SK-N-SH (cell line): Measurements from ENCODE around the gene FAM184B. TPM values are rescaled to one million over a fixed set of nuclear protein-coding genes. Genes with fewer than 3 reads are reported as not detected.

Experiments used
- CTCF ChIA-PET: fragments of 300-600, 350-600 bp; formaldehyde crosslinking; extraction: SDS; loops from one replicate; lab custom pipeline; 2021; lab: Yijun Ruan, JAX
- POLR2A ChIA-PET: fragments of 350-600 bp; sonication (Branson Sonifier 250); formaldehyde crosslinking; extraction: SDS; loops from one replicate; lab custom pipeline; 2020; ENCODE audit warnings: antibody characterized with exemption, inconsistent platforms; lab: Yijun Ruan, JAX
- DNase-seq: peaks from one replicate; pipeline ENCODE4 v3.0.0; 2012
- H2AFZ ChIP-seq: fragments of 200-600 bp; sonication (generic); 2 replicates; pipeline ENCODE4 v1.8.1; 2016; ENCODE audit warnings: antibody characterized with exemption, mild to moderate bottlenecking, low read depth
- H3F3A ChIP-seq: fragments of 200-600 bp; sonication (generic); replicated peaks from 2 replicates; pipeline ENCODE3; 2016; ENCODE audit warnings: antibody characterized with exemption, mild to moderate bottlenecking; ENCODE audit not compliant: insufficient read depth
- H3K27ac ChIP-seq, 2 experiments: fragments of 200-500 bp in 1 of 2; fragments of 200-600 bp in 1 of 2; sonication (Bioruptor generic) in 1 of 2; sonication (generic), shearing (Covaris generic) in 1 of 2; 2 replicates each; pipeline versions ENCODE4 v1.5.1 to v1.6.1; 2014 to 2016; ENCODE audit warnings: low read depth in 2 of 2, inconsistent platforms in 1 of 2, low read length in 1 of 2, mild to moderate bottlenecking in 1 of 2, mixed read lengths in 1 of 2
- H3K27me3 ChIP-seq: fragments of 200-600 bp; sonication (generic), shearing (Covaris generic); 2 replicates; pipeline ENCODE4 v1.6.1; 2016; ENCODE audit warnings: mixed run types; ENCODE audit not compliant: insufficient read depth
- H3K36me3 ChIP-seq, 2 experiments: fragments of 200-500 bp in 1 of 2; fragments of 200-600 bp in 1 of 2; sonication (Bioruptor generic) in 1 of 2; sonication (generic) in 1 of 2; replicated peaks in 1 of 2; 2 replicates each; pipeline versions ENCODE3 to v1.5.1; 2014 to 2016; ENCODE audit warnings: low read length in 1 of 2, mild to moderate bottlenecking in 1 of 2; ENCODE audit not compliant: insufficient read depth in 2 of 2, control insufficient read depth in 1 of 2
- H3K4me1 ChIP-seq, 2 experiments: fragments of 200-500 bp in 1 of 2; fragments of 200-600 bp in 1 of 2; sonication (Bioruptor generic) in 1 of 2; sonication (generic), shearing (Covaris generic) in 1 of 2; 2 replicates each; pipeline versions ENCODE4 v1.5.1 to v1.6.1; 2014 to 2016; ENCODE audit warnings: low read depth in 1 of 2, low read length in 1 of 2, mixed run types in 1 of 2; ENCODE audit not compliant: insufficient read depth in 2 of 2, control insufficient read depth in 1 of 2
- H3K4me2 ChIP-seq: fragments of 200-600 bp; sonication (generic), shearing (Covaris generic); 2 replicates; pipeline ENCODE4 v1.6.1; 2017; ENCODE audit warnings: mixed run types
- H3K4me3 ChIP-seq, 2 experiments: fragments of 200-500 bp in 1 of 2; fragments of 200-600 bp in 1 of 2; sonication (Bioruptor generic) in 1 of 2; sonication (generic), shearing (Covaris generic) in 1 of 2; 2 replicates each; pipeline versions ENCODE4 v1.5.1 to v1.8.1; 2014 to 2016; ENCODE audit warnings: low read depth in 2 of 2, inconsistent platforms in 1 of 2, low read length in 1 of 2, mild to moderate bottlenecking in 1 of 2, mixed read lengths in 1 of 2, moderate library complexity in 1 of 2
- H3K79me2 ChIP-seq: fragments of 200-600 bp; sonication (generic); 2 replicates; pipeline ENCODE4 v1.8.1; 2017; ENCODE audit warnings: mild to moderate bottlenecking; ENCODE audit not compliant: insufficient read depth
- H3K9ac ChIP-seq: fragments of 200-600 bp; sonication (generic); 2 replicates; pipeline ENCODE4 v1.6.1; 2017; ENCODE audit warnings: mixed run types
- H3K9me2 ChIP-seq: fragments of 200-600 bp; sonication (generic); 2 replicates; pipeline ENCODE4 v1.6.1; 2017; ENCODE audit warnings: mixed run types
- H3K9me3 ChIP-seq: fragments of 200-600 bp; sonication (generic); 2 replicates; pipeline ENCODE4 v1.6.1; 2017; ENCODE audit warnings: mixed run types, mild to moderate bottlenecking, moderate library complexity
- H4K20me1 ChIP-seq: fragments of 200-600 bp; sonication (generic); 2 replicates; pipeline ENCODE4 v1.6.1; 2017; ENCODE audit warnings: mild to moderate bottlenecking, mixed run types; ENCODE audit not compliant: insufficient read depth
- CHD2 ChIP-seq: fragments of 150-350 bp; IDR thresholded peaks from 2 replicates; pipeline ENCODE4 v1.6.1; 2018; ENCODE audit warnings: low read length; ENCODE audit not compliant: partially characterized antibody
- CTCF ChIP-seq: fragments of 200-600 bp; sonication (generic); IDR thresholded peaks from 2 replicates; pipeline ENCODE4 v1.6.1; 2017; ENCODE audit warnings: antibody characterized with exemption, mild to moderate bottlenecking, moderate library complexity
- ELF1 ChIP-seq: IDR thresholded peaks from 2 replicates; pipeline ENCODE4 v1.4.0; 2012
- EP300 ChIP-seq, 2 experiments: IDR thresholded peaks; 2 replicates each; pipeline versions ENCODE4 v1.4.0 to v1.6.1; 2012; ENCODE audit warnings: borderline replicate concordance in 1 of 2, low read depth in 1 of 2, low read length in 1 of 2
- EZH2phosphoT487 ChIP-seq: fragments of 200-600 bp; sonication (generic); IDR thresholded peaks from 2 replicates; pipeline ENCODE4 v1.6.1; 2017; ENCODE audit warnings: low read depth, mixed run types, mild to moderate bottlenecking, antibody characterized with exemption, moderate library complexity, borderline replicate concordance
- JUND ChIP-seq: IDR thresholded peaks from 2 replicates; pipeline ENCODE4 v1.4.0; 2012
- NFIC ChIP-seq: IDR thresholded peaks from 2 replicates; pipeline ENCODE4 v1.4.0; 2012; ENCODE audit warnings: borderline replicate concordance
- PBX3 ChIP-seq: IDR thresholded peaks from 2 replicates; pipeline ENCODE4; 2012
- POLR2AphosphoS5 ChIP-seq: IDR thresholded peaks from 2 replicates; pipeline ENCODE4 v1.6.1; 2012; ENCODE audit warnings: low read depth, low read length
- RAD21 ChIP-seq: IDR thresholded peaks from 2 replicates; pipeline ENCODE4 v1.6.1; 2012; ENCODE audit warnings: mild to moderate bottlenecking, low read length
- RFX5 ChIP-seq: IDR thresholded peaks from 2 replicates; pipeline ENCODE4 v1.6.1; 2012; ENCODE audit warnings: mild to moderate bottlenecking, improper control_type of control experiment, low read length
- RXRA ChIP-seq: IDR thresholded peaks from 2 replicates; pipeline ENCODE4 v1.4.0; 2012; ENCODE audit warnings: low read depth, mild to moderate bottlenecking, borderline replicate concordance
- TAF1 ChIP-seq: IDR thresholded peaks from 2 replicates; pipeline ENCODE4 v1.6.1; 2012; ENCODE audit warnings: low read depth, mild to moderate bottlenecking, low read length, moderate library complexity, borderline replicate concordance
- TCF12 ChIP-seq: IDR thresholded peaks from 2 replicates; pipeline ENCODE4 v1.4.0; 2012
- USF2 ChIP-seq: fragments of 150-350 bp; IDR thresholded peaks from 2 replicates; pipeline ENCODE4 v1.6.1; 2017; ENCODE audit warnings: antibody characterized with exemption, low read length, low read depth, borderline replicate concordance
- YY1 ChIP-seq: IDR thresholded peaks from 2 replicates; pipeline ENCODE4 v1.4.0; 2012; ENCODE audit warnings: low read depth, mild to moderate bottlenecking
- WGBS: methylation state at CpG from one replicate; pipeline ENCODE4 v1.1.6; 2017; ENCODE audit warnings: low lambda C conversion rate; 5-methylcytosine and 5-hydroxymethylcytosine counted together
- polyA plus RNA-seq, 3 experiments: library from polyadenylated mRNA; depleted of rRNA; stranded (reverse); fragments of >200 nt; gene quantifications; 2 replicates each; pipeline ENCODE4 v1.2.3, GENCODE V29; 2012

FAM184B gene
- polyA plus RNA-seq, 1 of the 3 experiments (the other 2 are of a cell fraction) = not detected

GRCh38 chr4:17709763-17710068, 71.7 kb downstream of the FAM184B start:
- Histone ChIP-seq H3F3A (no peaks in the 10 kb centered on the region), H3K36me3 (no peaks in the 10 kb centered on the region), H3K9me3 (no peaks in the 10 kb centered on the region), H3K4me3 (no peak overlapping the region), H4K20me1 (no peaks in the 10 kb centered on the region), H3K27me3 (no peaks in the 10 kb centered on the region; the same call in 1 of the 2 replicates), H3K9me2 (no peaks in the 10 kb centered on the region), H3K79me2 (no peaks in the 10 kb centered on the region), H3K4me2 (no peak overlapping the region), H2AFZ (no peak overlapping the region), H3K27ac (no peak overlapping the region), H3K9ac (no peak overlapping the region), H3K4me1 (no peaks in the 10 kb centered on the region)
- DNase-seq = no peak
- CTCF ChIA-PET = interaction anchor here (0.6 kb wide), 1 partner anchor 466 kb away, joined by 3 read pairs; no protein-coding TSS in a partner anchor
- POLR2A ChIA-PET = interaction anchor here (0.6 kb wide), 1 partner anchor 37 kb away, joined by 5 read pairs; no protein-coding TSS in a partner anchor
- no peak for TF ChIP-seq RXRA
- TF ChIP-seq YY1 = no peak
- TF ChIP-seq NFIC = no peak
- TF ChIP-seq CTCF = no peak
- TF ChIP-seq CHD2 = no peak
- no peak for TF ChIP-seq TCF12
- no peak for TF ChIP-seq PBX3
- TF ChIP-seq POLR2AphosphoS5 = no peak
- 75% methylated on average over 8 of the region's 8 CpGs for WGBS

GRCh38 chr4:17708992-17709762, 72.2 kb downstream of the FAM184B start:
- ChIA-PET POLR2A (no interaction called here), CTCF (no interaction called here)
- no peak overlapping the region for H3K27ac ChIP-seq
- no peaks in the 10 kb centered on the region; the same call in 1 of the 2 replicates for H3K27me3 ChIP-seq
- H3K9me2 ChIP-seq = no peaks in the 10 kb centered on the region
- H2AFZ ChIP-seq = no peak overlapping the region
- H3K36me3 ChIP-seq = no peaks in the 10 kb centered on the region
- no peaks in the 10 kb centered on the region for H3K4me1 ChIP-seq
- no peak overlapping the region for H3K9ac ChIP-seq
- H3K4me3 ChIP-seq = no peak overlapping the region
- WGBS = 78% methylated on average over 29 of the region's 36 CpGs
- DNase-seq = no peak
- no peaks in the 10 kb centered on the region for H3F3A ChIP-seq
- no peak overlapping the region for H3K4me2 ChIP-seq
- no peaks in the 10 kb centered on the region for H3K79me2 ChIP-seq
- no peaks in the 10 kb centered on the region for H3K9me3 ChIP-seq
- H4K20me1 ChIP-seq = no peaks in the 10 kb centered on the region
- no peak for TF ChIP-seq RXRA
- no peak for TF ChIP-seq CTCF
- TF ChIP-seq RAD21 = no peak
- TF ChIP-seq USF2 = no peak
- no peak for TF ChIP-seq JUND
- no peak for TF ChIP-seq TAF1
- no peak for TF ChIP-seq PBX3
- no peak for TF ChIP-seq ELF1
- TF ChIP-seq EZH2phosphoT487 = no peak
- TF ChIP-seq TCF12 = no peak
- no peak for TF ChIP-seq EP300 (IDR thresholded peaks at IDR 0.05; ENCODE audit: borderline replicate concordance in 1 of 2, low read depth in 1 of 2, low read length in 1 of 2)
- no peak for TF ChIP-seq RFX5
- no peak for TF ChIP-seq YY1
